LNCaP clone FGC (cell line): ENCODE data around the gene CGREF1.

Experiments
- DNase-seq: peaks from one replicate; pipeline ENCODE4 v3.0.0-alpha.2; 2011; ENCODE audit warnings: low read depth
- H3K4me3 ChIP-seq: 2 replicates; pipeline ENCODE4 v1.5.1; 2011; ENCODE audit warnings: mild to moderate bottlenecking, low read depth, low read length, control low read depth
- CTCF ChIP-seq: IDR thresholded peaks from 2 replicates; pipeline ENCODE4 v1.5.1; 2012; ENCODE audit warnings: mild to moderate bottlenecking; ENCODE audit not compliant: control insufficient read depth, insufficient read depth; ENCODE audit errors: extremely low read depth

CGREF1 gene

GRCh38 chr2:27074738-27075565, 44.0 kb downstream of the CGREF1 start:
- no peak overlapping the region for H3K4me3 ChIP-seq
- TF ChIP-seq CTCF = no peak
- DNase-seq = no peak

- no peak for TF ChIP-seq CTCF
- no peak for DNase-seq
- no peak overlapping the region for H3K4me3 ChIP-seq
Measured at GRCh38 chr2:27073782-27074181, 45.1 kb downstream of the CGREF1 start.

- TF ChIP-seq CTCF = no peak
- no peak for DNase-seq
- no peak overlapping the region for H3K4me3 ChIP-seq
Measured at GRCh38 chr2:27072920-27073319, 46.0 kb downstream of the CGREF1 start.

- TF ChIP-seq CTCF = no peak
- peak overlapping the region; percentile 88 for H3K4me3 ChIP-seq
- DNase-seq = no peak
Measured at GRCh38 chr2:27071990-27072830, 46.7 kb downstream of the CGREF1 start.

GRCh38 chr2:27071277-27071989, 47.5 kb downstream of the CGREF1 start, which contains the start of gene OST4:
OST4 (minus strand) TSS chr2:27071654.
- no peak for TF ChIP-seq CTCF
- DNase-seq = peak; percentile 49
- peak within 1 kb of the TSS; percentile 88 for H3K4me3 ChIP-seq

GRCh38 chr2:27070653-27071276, 48.2 kb downstream of the CGREF1 start:
- DNase-seq = no peak
- no peak for TF ChIP-seq CTCF
- peak overlapping the region; percentile 88 for H3K4me3 ChIP-seq
